Measurements from ENCODE around the gene LRMDA.

LRMDA gene

DNA sequence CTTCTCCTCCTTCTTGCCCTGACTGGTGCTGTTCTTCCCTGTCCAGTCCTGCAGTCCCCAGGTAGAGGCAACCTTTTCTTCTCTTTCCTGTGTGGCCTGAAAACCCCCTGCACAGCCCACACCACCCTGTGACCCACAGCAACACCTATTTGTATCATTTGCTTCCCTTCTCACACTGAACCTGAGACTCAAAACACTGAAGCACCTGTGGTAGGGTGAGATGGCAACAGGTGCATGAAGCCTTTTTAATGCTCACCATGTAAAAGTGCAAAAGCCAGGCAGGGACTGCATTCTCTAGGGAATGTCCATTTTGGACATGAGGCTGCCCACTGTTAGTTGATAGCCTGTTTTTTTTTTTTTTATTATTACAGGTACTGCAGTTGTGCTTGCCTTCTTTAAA, 71.4 kb downstream of the LRMDA start:
- no peak for DNase-seq (ENCODE audit: low read depth)
- TF ChIP-seq, protein P1, sequence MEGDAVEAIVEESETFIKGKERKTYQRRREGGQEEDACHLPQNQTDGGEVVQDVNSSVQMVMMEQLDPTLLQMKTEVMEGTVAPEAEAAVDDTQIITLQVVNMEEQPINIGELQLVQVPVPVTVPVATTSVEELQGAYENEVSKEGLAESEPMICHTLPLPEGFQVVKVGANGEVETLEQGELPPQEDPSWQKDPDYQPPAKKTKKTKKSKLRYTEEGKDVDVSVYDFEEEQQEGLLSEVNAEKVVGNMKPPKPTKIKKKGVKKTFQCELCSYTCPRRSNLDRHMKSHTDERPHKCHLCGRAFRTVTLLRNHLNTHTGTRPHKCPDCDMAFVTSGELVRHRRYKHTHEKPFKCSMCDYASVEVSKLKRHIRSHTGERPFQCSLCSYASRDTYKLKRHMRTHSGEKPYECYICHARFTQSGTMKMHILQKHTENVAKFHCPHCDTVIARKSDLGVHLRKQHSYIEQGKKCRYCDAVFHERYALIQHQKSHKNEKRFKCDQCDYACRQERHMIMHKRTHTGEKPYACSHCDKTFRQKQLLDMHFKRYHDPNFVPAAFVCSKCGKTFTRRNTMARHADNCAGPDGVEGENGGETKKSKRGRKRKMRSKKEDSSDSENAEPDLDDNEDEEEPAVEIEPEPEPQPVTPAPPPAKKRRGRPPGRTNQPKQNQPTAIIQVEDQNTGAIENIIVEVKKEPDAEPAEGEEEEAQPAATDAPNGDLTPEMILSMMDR (conservative IDR thresholded peaks at IDR 0.05; ENCODE audit: low read depth, low read length) = no peak
- H3K4me3 ChIP-seq (ENCODE audit: low read depth, low read length) = no peak overlapping the region

DNA sequence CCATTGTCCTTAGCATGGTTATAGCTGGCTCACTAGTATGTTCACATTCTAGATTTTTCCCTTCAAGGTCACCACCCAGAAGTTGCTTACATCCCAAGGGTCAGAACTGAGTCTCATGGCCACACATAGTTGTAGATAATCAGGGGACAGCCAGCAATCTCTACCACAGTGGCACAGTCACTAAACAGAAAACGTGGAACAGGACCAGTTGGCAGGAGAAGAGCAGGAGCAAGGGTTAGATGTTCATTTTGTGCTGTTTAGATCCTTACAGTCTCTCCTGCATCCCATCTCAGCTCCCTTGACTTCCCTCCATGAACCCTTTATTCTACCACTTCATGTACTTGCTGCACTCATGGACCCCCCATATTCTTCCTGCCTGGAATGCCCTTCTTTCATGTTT, 73.9 kb downstream of the LRMDA start:
- TF ChIP-seq, protein P1 (conservative IDR thresholded peaks at IDR 0.05; ENCODE audit: low read depth, low read length) = no peak
- DNase-seq (ENCODE audit: low read depth) = no peak
- H3K4me3 ChIP-seq (ENCODE audit: low read depth, low read length) = no peak overlapping the region

DNA sequence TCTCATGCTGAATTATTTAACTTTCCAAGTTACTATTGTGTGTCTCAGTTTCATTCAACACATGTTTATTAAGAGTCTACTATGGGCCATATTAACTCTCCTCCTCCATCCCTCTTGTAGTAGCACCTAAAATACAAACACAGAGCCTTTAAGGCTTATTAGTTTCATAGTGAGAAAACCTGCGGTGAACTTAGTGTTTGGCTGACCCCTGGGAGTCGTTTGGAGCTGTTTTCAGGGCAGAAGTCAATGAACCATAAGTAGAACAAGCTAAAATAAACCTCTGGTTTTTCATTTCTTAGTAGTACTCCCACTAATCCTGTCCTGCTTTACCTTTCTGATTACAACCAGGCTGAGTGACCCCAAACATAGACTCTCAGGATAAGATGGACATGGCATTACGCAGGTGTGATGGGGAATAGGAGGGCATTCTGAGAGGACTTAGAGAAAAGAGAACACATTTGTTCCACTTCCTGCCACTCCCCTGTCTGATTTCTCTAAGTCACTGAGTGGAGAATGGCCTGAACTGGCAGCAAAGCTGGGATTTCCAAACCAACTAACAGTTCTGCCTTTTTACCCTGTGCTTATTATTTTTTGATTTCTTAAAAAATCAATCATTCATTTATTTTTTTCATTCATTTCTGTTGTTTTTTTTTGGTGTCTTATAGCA, 74.5 kb downstream of the LRMDA start:
- no peak for DNase-seq (ENCODE audit: low read depth)
- H3K4me3 ChIP-seq (ENCODE audit: low read depth, low read length) = no peak overlapping the region
- TF ChIP-seq, protein P1 (conservative IDR thresholded peaks at IDR 0.05; ENCODE audit: low read depth, low read length) = no peak

DNA sequence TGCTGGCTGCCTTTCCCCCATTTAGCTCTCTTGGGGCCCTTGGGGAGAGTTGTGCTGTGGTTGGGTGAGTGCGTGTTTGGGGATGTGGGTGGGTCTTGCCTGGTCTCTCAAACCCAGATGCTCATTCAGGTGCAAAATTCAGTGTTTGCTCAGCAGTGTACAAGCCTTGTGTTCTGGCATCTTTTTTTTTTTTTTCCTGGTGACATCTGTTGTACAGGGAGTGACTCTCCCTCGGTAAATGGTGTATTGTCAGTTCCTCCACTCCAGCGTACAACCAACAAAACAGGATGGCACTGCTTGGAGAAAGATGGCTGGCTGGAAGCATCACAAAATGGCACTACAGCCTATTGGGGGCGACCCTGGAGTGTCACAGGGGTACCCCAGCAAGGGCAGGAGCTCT, 75.5 kb downstream of the LRMDA start:
- no peak overlapping the region for H3K4me3 ChIP-seq (ENCODE audit: low read depth, low read length)
- TF ChIP-seq, protein P1 (conservative IDR thresholded peaks at IDR 0.05; ENCODE audit: low read depth, low read length) = no peak
- no peak for DNase-seq (ENCODE audit: low read depth)

DNA sequence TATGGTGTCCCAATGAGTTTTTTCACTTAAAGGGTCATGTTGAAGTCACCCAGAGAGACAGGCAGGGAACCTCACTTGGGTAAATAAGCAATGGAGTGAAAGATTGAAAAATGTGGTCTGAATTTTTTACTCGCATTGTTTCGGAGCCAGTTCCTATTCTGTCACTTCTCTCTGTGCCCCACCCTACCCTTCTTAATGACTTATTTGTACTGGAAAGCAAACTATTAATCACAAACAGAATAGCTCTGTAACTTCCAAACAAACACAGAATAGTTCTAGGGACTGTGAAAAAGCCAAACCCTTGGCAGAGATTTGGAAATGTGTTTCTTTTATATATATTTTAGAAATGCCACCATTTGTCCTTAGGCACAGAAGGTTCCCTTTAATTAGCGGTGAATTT, 76.0 kb downstream of the LRMDA start:
- TF ChIP-seq, protein P1 (conservative IDR thresholded peaks at IDR 0.05; ENCODE audit: low read depth, low read length) = no peak
- H3K4me3 ChIP-seq (ENCODE audit: low read depth, low read length) = no peak overlapping the region
- DNase-seq (ENCODE audit: low read depth) = no peak

DNA sequence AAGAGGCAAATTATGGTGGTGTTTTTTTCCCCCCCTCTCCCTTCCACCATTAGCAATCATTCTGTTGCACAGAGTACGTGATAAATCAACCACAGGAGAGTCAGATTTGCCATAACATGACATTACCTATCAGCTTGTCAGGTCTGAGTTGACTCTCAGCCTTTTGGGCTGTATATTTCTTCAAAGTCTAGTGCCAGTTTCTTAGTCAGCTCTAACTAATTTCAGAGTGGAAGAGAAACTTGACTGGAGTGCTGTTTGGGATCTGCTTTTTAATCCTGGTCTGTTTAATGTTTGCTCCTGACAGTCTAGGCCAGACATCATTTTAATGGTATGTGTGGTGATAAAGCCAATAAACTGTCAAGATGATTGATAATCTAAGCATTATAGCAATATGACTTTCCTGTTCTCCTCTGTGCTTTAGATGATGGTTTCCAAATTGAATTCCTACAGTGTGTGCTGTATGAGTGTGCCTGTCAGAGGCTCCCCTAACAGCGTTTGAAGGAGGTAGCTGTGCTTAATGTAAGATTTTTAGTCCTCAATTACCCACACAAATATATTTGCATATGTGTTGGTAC, 76.9 kb downstream of the LRMDA start:
- no peak overlapping the region for H3K4me3 ChIP-seq (ENCODE audit: low read depth, low read length)
- TF ChIP-seq, protein P1 (conservative IDR thresholded peaks at IDR 0.05; ENCODE audit: low read depth, low read length) = no peak
- no peak for DNase-seq (ENCODE audit: low read depth)

DNA sequence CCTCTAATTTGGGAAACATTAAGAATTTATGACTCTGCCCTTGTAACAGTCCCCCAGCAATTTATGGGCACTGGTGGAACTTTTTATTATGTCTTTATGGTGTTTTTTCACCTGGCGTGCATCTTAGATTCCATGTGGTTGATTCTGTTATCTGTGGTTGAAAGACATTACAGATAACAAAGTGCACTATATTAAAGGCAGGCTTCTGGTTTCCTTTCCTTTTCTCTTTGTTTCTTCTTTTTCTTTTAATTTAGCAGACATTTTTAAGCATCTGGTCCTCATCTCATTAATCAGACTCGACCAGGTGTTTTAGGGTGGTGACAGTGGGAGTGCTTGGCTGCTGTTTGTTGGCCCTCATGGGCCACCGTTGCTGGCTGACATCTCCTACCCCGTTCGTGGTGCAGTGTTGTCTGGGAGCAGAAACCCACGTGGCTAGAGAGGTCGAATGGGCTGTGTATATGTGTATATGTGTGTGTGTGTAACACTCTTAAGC, 77.4 kb downstream of the LRMDA start:
- TF ChIP-seq, protein P1 (conservative IDR thresholded peaks at IDR 0.05; ENCODE audit: low read depth, low read length) = no peak
- no peak overlapping the region for H3K4me3 ChIP-seq (ENCODE audit: low read depth, low read length)
- DNase-seq (ENCODE audit: low read depth) = no peak
